PFSK-1 (cell line): ENCODE data around the gene RETREG1.

Experiments
- POLR2AphosphoS5 ChIP-seq: IDR thresholded peaks from 2 replicates; pipeline ENCODE4 v1.6.1; 2012; ENCODE audit warnings: low read depth, mild to moderate bottlenecking, control low read depth, low read length, moderate library complexity
- SIN3A ChIP-seq: IDR thresholded peaks from 2 replicates; pipeline ENCODE4 v1.6.1; 2012; ENCODE audit warnings: mild to moderate bottlenecking, low read length, moderate library complexity, borderline replicate concordance; ENCODE audit not compliant: insufficient read depth
- TAF1 ChIP-seq: IDR thresholded peaks from 2 replicates; pipeline ENCODE4 v1.6.1; 2012; ENCODE audit warnings: low read length, control low read depth, borderline replicate concordance; ENCODE audit not compliant: insufficient read depth
- TF ChIP-seq, protein P1 (sequence below), 2 experiments: IDR thresholded peaks; 2 replicates each; pipeline versions ENCODE4 v1.6.1 to v1.8.0; 2011 to 2012; ENCODE audit warnings: low read depth in 2 of 2, low read length in 2 of 2, control low read depth in 1 of 2, inconsistent platforms in 1 of 2, mild to moderate bottlenecking in 1 of 2, moderate library complexity in 1 of 2; ENCODE audit not compliant: insufficient read depth in 1 of 2

DNA sequence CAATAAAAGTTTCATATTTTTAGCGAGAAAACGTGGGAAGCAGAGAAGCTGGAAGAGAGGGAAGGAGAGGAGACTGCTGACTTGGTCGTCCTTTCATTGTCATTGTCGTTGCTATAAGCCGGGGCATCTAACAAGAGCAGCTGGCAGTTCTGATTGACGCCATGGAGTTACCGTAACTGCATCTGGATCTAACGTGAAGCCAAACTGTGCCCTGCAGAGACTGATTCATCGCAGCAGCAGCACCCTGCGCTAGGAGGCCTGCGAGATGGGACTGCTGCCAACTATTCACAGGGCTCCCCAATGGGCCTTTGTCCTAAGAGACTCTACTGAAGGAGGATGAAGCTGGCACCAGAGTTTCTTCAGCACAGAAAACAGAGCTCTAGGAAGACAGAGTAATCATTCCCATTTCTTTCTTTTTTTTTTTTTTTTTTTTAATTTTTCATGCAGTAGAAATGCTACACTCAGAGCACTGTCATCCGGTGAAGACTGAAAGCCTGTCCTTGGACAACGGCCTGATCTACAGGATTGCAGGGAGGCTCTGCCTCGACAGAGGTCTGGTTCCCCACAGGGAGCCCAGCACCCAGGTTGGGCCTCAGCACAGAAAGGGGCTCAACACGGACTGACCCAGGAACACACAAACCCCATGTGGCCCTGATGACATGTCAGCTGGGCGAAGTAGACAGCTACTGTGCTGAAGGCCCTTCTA lies 47.8 kb downstream of the RETREG1 start:
- TF ChIP-seq, protein P1, sequence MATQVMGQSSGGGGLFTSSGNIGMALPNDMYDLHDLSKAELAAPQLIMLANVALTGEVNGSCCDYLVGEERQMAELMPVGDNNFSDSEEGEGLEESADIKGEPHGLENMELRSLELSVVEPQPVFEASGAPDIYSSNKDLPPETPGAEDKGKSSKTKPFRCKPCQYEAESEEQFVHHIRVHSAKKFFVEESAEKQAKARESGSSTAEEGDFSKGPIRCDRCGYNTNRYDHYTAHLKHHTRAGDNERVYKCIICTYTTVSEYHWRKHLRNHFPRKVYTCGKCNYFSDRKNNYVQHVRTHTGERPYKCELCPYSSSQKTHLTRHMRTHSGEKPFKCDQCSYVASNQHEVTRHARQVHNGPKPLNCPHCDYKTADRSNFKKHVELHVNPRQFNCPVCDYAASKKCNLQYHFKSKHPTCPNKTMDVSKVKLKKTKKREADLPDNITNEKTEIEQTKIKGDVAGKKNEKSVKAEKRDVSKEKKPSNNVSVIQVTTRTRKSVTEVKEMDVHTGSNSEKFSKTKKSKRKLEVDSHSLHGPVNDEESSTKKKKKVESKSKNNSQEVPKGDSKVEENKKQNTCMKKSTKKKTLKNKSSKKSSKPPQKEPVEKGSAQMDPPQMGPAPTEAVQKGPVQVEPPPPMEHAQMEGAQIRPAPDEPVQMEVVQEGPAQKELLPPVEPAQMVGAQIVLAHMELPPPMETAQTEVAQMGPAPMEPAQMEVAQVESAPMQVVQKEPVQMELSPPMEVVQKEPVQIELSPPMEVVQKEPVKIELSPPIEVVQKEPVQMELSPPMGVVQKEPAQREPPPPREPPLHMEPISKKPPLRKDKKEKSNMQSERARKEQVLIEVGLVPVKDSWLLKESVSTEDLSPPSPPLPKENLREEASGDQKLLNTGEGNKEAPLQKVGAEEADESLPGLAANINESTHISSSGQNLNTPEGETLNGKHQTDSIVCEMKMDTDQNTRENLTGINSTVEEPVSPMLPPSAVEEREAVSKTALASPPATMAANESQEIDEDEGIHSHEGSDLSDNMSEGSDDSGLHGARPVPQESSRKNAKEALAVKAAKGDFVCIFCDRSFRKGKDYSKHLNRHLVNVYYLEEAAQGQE (IDR thresholded peaks at IDR 0.05; ENCODE audit: insufficient read depth in 1 of 2, low read depth in 2 of 2, low read length in 2 of 2): no peak
- no peak for TF ChIP-seq POLR2AphosphoS5
- no peak for TF ChIP-seq SIN3A
- TF ChIP-seq TAF1: no peak
